HG02981 (cell line): ENCODE results near the gene STYXL1.

ENCODE experiments used
- ATAC-seq: cut with Tn5 transposase; IDR thresholded peaks from one replicate; pipeline ENCODE4 v1.9.1; 2021; ENCODE audit warnings: mild to moderate bottlenecking, moderate library complexity; ENCODE audit not compliant: unreplicated experiment

The STYXL1 gene

GRCh38 chr7:75960372-75960771 lies 87.4 kb downstream of the STYXL1 start:
- ATAC-seq, result no peak

- ATAC-seq, result no peak
Observed at GRCh38 chr7:75958802-75959543, 88.8 kb downstream of the STYXL1 start.

- no peak for ATAC-seq
Observed at GRCh38 chr7:75957021-75957736, 90.6 kb downstream of the STYXL1 start.

DNA sequence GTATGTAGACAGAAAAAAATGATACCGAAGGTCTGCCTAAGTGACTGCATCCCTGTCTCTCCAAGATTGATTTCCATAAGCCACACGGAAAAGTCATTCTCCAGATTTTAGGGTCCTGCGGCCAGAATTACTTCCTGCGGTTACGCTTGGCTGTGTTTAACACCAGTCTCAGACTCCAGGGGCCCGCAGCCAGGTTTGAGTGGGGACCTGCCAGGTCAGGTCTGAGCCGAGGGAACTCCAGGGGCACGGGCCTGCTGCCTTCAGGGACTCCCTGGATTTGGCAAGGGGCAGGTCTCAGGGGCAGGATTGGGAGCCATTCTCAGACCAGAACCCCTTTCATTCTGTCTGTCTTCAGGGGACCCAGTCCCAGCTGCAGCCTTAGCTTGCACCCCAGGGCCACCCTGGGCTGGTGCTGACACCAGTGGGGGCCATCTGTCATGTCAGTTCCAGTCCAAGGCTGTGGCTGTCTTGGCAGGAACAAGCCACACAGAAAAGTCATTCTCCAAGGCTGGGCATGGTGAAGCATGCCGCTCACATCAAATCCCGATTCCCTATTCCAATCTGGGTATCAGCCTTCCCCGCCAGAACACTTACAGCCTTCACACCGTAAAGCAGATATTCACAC lies 92.4 kb downstream of the STYXL1 start:
- ATAC-seq, result no peak

DNA sequence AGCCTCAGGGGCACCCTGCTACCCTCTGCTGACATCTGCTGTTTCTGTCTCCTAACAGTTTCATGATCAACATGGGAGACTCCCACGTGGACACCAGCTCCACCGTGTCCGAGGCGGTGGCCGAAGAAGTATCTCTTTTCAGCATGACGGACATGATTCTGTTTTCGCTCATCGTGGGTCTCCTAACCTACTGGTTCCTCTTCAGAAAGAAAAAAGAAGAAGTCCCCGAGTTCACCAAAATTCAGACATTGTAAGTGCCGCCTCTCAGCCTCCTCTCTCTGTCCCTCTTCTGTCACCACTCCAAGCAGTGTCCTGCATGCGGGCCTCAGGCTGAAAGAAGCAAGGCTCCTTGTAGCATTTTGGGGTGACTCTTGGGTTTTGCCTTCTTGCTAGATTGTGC lies 93.9 kb downstream of the STYXL1 start:
- ATAC-seq, result no peak

GRCh38 chr7:75953431-75953830 lies 94.4 kb downstream of the STYXL1 start:
- ATAC-seq, result no peak

- no peak for ATAC-seq
Observed at GRCh38 chr7:75951506-75951905, 96.3 kb downstream of the STYXL1 start.

- no peak for ATAC-seq
Observed at GRCh38 chr7:75950111-75950681, 97.6 kb downstream of the STYXL1 start.

DNA sequence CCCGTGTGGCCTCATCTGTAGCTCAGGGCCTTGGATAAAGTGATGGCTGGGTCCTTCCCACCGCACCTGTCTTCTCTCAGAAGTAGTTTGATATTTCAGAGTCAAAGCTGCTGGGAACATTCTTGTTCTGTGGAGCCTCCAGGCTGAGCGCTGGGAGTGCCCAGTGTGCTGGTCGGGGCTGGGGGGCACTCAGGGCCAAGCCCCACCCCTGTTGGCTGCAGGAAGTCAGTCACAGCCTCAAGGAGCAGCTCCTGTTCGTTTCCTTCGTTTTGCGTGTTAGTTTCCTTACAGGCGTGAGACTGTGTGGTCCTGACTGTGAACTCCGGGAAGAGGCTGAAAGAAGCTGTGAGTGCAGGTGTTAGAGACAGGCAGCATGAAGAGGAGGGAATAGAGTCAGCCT lies 99.6 kb downstream of the STYXL1 start:
- ATAC-seq, result no peak
